ENCODE measurements around the gene FMNL2. TPM values are rescaled to one million over a fixed set of nuclear protein-coding genes. Genes with fewer than 3 reads are reported as not detected.

FMNL2 gene
- total RNA-seq, 2 experiments from 2014 or later, result 0.98 to 1.3 TPM

DNA sequence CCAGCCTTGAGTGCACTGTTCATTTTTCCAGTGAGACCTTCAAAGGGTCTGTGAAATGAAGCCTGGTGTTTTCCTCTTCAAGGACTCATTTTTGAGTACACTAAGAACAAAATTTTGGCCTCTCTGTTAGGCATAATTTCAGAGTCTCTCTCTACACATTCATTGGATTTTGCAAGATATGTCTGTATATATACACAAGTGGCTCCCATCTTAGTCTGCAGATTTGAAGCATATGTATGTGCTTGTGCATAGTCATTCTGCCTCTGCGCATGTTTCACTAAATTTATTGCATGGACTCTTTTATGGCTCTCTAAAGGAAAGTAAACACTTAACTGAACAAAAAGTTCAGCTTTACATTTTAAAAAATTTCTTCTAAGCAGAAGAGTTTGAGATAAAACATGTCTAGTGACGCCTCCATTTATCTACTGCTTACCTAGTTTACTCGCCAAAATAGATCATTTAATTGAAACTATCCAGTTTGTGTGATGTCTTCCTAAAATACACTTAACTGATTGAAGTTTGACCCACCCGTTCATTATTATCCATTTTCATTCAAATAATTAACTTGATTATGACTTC, 145.9 kb downstream of the FMNL2 start:
- Mint-ChIP-seq H3K27me3 (peaks cover 4% of the 10 kb centered on the region), H3K4me1 (no peaks in the 10 kb centered on the region), H3K9me3 (no peaks in the 10 kb centered on the region), H3K27ac (no peak overlapping the region), H3K36me3 (no peaks in the 10 kb centered on the region), H3K4me3 (no peak overlapping the region)
- DNase-seq, result no peak

- H3K27me3 Mint-ChIP-seq, result peaks cover 4% of the 10 kb centered on the region
- no peak overlapping the region for H3K27ac Mint-ChIP-seq
- H3K4me1 Mint-ChIP-seq, result no peaks in the 10 kb centered on the region
- H3K36me3 Mint-ChIP-seq, result no peaks in the 10 kb centered on the region
- no peak overlapping the region for H3K4me3 Mint-ChIP-seq
- no peak for DNase-seq
- no peaks in the 10 kb centered on the region for H3K9me3 Mint-ChIP-seq
Measured at GRCh38 chr2:152481881-152482583, 147.1 kb downstream of the FMNL2 start.

- Mint-ChIP-seq H3K27ac (no peak overlapping the region), H3K9me3 (no peaks in the 10 kb centered on the region), H3K36me3 (no peaks in the 10 kb centered on the region), H3K4me3 (no peak overlapping the region), H3K4me1 (no peaks in the 10 kb centered on the region), H3K27me3 (peaks cover 4% of the 10 kb centered on the region)
- no peak for DNase-seq
Measured at GRCh38 chr2:152483276-152484063, 148.5 kb downstream of the FMNL2 start.

DNA sequence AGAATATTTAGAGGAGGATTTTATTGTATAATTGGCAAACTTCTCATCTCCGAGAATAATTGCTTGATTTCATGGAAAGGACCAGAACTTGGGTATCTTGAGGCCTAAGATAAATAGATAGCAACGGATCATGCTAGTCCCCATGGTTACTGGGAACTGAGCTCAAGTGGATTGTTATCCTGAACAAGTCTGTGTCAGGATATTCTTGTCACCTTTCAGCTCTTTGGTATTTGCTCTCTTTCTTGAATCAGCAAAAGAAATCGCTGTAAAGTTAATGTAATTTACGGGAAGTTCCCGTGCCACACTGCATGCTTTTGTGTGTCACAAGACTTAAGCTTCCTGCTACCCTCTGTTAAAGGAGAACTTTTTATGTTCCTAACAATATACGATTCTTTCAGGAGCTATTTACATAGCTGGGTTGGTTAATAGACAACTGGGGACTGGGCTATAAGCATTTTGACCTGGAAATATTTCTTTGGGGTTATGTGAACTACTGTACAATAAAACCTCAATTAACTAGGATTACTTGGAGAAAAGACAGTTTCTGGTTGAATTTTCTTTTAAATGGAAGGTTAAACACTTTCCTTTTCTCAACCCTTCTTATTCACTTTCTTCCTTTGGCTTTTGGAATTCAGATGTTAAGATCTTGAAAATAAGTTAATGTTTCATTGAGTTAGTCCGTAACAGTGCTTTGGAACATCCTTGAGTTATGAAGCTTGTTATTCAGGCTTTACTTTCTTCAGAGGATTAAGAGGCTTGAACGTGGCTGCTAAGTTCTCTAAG, 151.2 kb downstream of the FMNL2 start:
- Mint-ChIP-seq H3K27ac (no peak overlapping the region), H3K9me3 (no peaks in the 10 kb centered on the region), H3K36me3 (no peaks in the 10 kb centered on the region), H3K4me1 (no peaks in the 10 kb centered on the region), H3K27me3 (peaks cover 19% of the 10 kb centered on the region), H3K4me3 (no peak overlapping the region)
- DNase-seq, result no peak

GRCh38 chr2:152486737-152487400, 151.9 kb downstream of the FMNL2 start:
- H3K36me3 Mint-ChIP-seq, result no peaks in the 10 kb centered on the region
- H3K4me3 Mint-ChIP-seq, result no peak overlapping the region
- H3K4me1 Mint-ChIP-seq, result no peaks in the 10 kb centered on the region
- peaks cover 26% of the 10 kb centered on the region for H3K27me3 Mint-ChIP-seq
- H3K27ac Mint-ChIP-seq, result no peak overlapping the region
- H3K9me3 Mint-ChIP-seq, result no peaks in the 10 kb centered on the region
- DNase-seq, result no peak

DNA sequence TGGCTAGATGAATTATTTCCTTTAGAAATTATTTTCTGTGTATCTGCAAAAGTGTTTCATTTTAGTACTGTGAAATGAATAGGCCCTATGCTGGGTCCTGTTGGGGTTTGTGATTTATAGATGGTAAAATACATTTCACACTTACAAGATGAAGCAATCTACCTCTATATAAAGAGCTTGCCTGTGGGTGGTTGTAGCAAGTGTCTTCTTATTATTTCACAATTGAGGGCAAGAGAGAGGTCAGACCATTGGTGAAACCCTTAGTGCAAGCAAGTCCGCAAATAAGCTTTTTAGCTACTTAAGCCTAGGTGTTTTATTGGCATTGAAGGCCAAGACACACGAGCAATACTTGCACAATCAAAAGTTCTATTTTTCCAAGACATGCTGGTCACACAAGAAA, 153.1 kb downstream of the FMNL2 start:
- H3K4me3 Mint-ChIP-seq, result no peak overlapping the region
- peaks cover 35% of the 10 kb centered on the region for H3K27me3 Mint-ChIP-seq

GRCh38 chr2:152489364-152489763, 154.4 kb downstream of the FMNL2 start:
- Mint-ChIP-seq H3K27ac (no peak overlapping the region), H3K4me3 (no peak overlapping the region), H3K27me3 (peaks cover 35% of the 10 kb centered on the region), H3K36me3 (no peaks in the 10 kb centered on the region), H3K9me3 (no peaks in the 10 kb centered on the region), H3K4me1 (no peaks in the 10 kb centered on the region)
- DNase-seq, result no peak

More for the DNA sequence above, 153.1 kb downstream of the FMNL2 start:
- no peaks in the 10 kb centered on the region for H3K36me3 Mint-ChIP-seq
- DNase-seq, result no peak
- H3K27ac Mint-ChIP-seq, result no peak overlapping the region
- no peaks in the 10 kb centered on the region for H3K9me3 Mint-ChIP-seq
- H3K4me1 Mint-ChIP-seq, result no peaks in the 10 kb centered on the region

DNA sequence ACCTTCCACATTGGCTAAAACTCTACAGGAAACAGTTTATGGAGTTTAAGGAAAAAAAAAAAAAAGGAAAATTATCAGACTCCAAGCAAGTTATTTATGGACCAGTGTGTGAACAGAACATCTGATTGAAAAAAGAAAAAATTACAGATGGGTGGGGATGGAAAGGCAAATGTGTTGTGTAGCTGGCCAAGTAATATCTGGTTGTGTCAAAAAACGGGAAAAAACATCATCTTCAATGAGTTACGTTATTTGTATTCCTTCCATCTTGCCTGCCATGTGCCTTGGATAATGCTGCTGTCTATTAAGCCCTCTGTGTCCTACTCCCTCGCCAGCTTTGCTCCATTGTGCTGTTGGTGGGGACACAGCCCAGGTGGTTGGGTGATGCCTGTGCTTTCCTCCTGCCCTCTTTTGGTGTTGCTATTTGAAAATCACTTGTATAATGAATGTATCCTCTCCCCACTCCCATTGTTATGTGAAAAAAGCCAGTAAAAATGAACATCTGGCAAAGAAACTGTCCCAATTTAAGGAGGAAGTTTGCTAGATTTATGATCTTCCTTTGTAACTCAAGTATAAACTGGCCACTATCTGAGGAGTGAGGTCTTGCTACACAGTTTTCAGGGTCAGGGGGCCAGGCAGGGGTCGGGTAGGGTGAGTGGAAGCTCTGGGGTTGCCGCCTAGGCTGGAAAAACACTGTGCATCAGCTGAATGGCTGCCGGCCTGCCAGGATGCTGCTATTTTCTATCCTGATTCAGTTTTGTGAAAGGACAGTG, 155.9 kb downstream of the FMNL2 start:
- Mint-ChIP-seq H3K27ac (no peak overlapping the region), H3K36me3 (no peaks in the 10 kb centered on the region), H3K27me3 (peaks cover 35% of the 10 kb centered on the region), H3K4me3 (no peak overlapping the region), H3K4me1 (no peaks in the 10 kb centered on the region), H3K9me3 (no peaks in the 10 kb centered on the region)
- no peak for DNase-seq

- no peak overlapping the region for H3K4me3 Mint-ChIP-seq
- peaks cover 35% of the 10 kb centered on the region for H3K27me3 Mint-ChIP-seq
- no peaks in the 10 kb centered on the region for H3K9me3 Mint-ChIP-seq
- no peak for DNase-seq
- H3K36me3 Mint-ChIP-seq, result no peaks in the 10 kb centered on the region
- H3K4me1 Mint-ChIP-seq, result no peaks in the 10 kb centered on the region
- no peak overlapping the region for H3K27ac Mint-ChIP-seq
Measured at GRCh38 chr2:152492131-152492530, 157.2 kb downstream of the FMNL2 start.

DNA sequence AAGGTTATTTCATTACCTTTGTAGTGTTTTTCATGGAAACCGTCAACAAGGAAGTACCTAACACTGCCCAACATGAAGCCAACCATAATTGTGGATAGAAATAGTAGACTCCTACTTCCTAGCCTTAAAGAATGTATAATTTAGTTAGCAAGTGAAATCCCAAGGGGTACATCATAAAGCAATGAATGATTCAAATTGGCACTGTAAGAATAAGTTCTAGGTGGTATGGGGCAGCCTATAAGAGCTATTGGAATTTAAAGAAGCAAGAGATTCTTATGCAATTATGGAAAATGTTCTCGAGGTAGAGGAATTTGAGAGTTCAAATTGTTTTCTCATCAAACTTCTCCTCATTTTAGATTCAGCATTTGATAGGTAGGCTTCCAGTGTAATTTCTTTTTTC, 157.9 kb downstream of the FMNL2 start:
- Mint-ChIP-seq H3K9me3 (no peaks in the 10 kb centered on the region), H3K27ac (no peak overlapping the region), H3K36me3 (no peaks in the 10 kb centered on the region), H3K27me3 (peaks cover 43% of the 10 kb centered on the region), H3K4me3 (no peak overlapping the region), H3K4me1 (no peaks in the 10 kb centered on the region)
- no peak for DNase-seq

GRCh38 chr2:152493417-152493816, 158.4 kb downstream of the FMNL2 start:
- Mint-ChIP-seq H3K27me3 (peaks cover 44% of the 10 kb centered on the region), H3K27ac (no peak overlapping the region), H3K4me3 (no peak overlapping the region), H3K4me1 (no peaks in the 10 kb centered on the region), H3K9me3 (no peaks in the 10 kb centered on the region), H3K36me3 (no peaks in the 10 kb centered on the region)
- no peak for DNase-seq

- Mint-ChIP-seq H3K9me3 (no peaks in the 10 kb centered on the region), H3K27me3 (peaks cover 49% of the 10 kb centered on the region), H3K4me3 (no peak overlapping the region), H3K36me3 (no peaks in the 10 kb centered on the region), H3K4me1 (no peaks in the 10 kb centered on the region), H3K27ac (no peak overlapping the region)
- DNase-seq, result no peak
Measured at GRCh38 chr2:152493945-152494528, 159.1 kb downstream of the FMNL2 start.

GRCh38 chr2:152496371-152496770, 161.4 kb downstream of the FMNL2 start:
- DNase-seq, result no peak
- Mint-ChIP-seq H3K36me3 (no peaks in the 10 kb centered on the region), H3K4me1 (no peaks in the 10 kb centered on the region), H3K27ac (no peak overlapping the region), H3K9me3 (no peaks in the 10 kb centered on the region), H3K27me3 (peaks cover 32% of the 10 kb centered on the region), H3K4me3 (no peak overlapping the region)

Data from activated naive CD8-positive, alpha-beta T cell treated with anti-CD3 and anti-CD28 coated beads for 36 hours (primary cell).